A673 (cell line): ENCODE data around the gene ADI1. TPM values are rescaled to one million over a fixed set of nuclear protein-coding genes. Genes with fewer than 3 reads are reported as not detected.

ENCODE experiments used
- BruUV-seq: library from RNA; stranded (reverse); fragments of 400-500 nt; replicated peaks from 2 replicates; lab custom pipeline; 2021; lab: Mats Ljungman, UMichigan
- CTCF ChIA-PET: fragments of 300-600 bp; sonication (Branson Sonifier 250); formaldehyde crosslinking; loops from one replicate; lab custom pipeline; 2022; ENCODE audit warnings: antibody characterized with exemption; lab: Charles Lee
- POLR2A ChIA-PET: fragments of 300-600 bp; sonication (Branson Sonifier 250); formaldehyde crosslinking; loops from one replicate; lab custom pipeline; 2022; ENCODE audit warnings: antibody characterized with exemption; ENCODE audit not compliant: low non-redundant PET; lab: Charles Lee
- DNase-seq: peaks from one replicate; pipeline ENCODE4 v3.0.0-alpha.2; 2015; ENCODE audit warnings: low spot score
- H3K27ac ChIP-seq: fragments of 200-600 bp; sonication (generic); 2 replicates; pipeline ENCODE4 v1.5.1; 2016; ENCODE audit warnings: mixed run types, low read depth, mild to moderate bottlenecking, mixed read lengths, antibody characterized with exemption, low read length; ENCODE audit not compliant: poor library complexity, severe bottlenecking
- H3K27me3 ChIP-seq: fragments of 200-600 bp; sonication (generic); replicated peaks from 2 replicates; pipeline ENCODE4 v1.6.1; 2017; ENCODE audit warnings: mixed run types, low read depth, mild to moderate bottlenecking, mixed read lengths, antibody characterized with exemption, low read length; ENCODE audit not compliant: insufficient read depth, poor library complexity
- H3K36me3 ChIP-seq: fragments of 200-600 bp; sonication (generic); 2 replicates; pipeline ENCODE4 v1.6.1; 2016; ENCODE audit warnings: mixed run types, mild to moderate bottlenecking, mixed read lengths, antibody characterized with exemption, low read length; ENCODE audit not compliant: insufficient read depth, poor library complexity, severe bottlenecking
- H3K4me1 ChIP-seq: fragments of 200-600 bp; sonication (generic); 2 replicates; pipeline ENCODE4 v1.6.1; 2017; ENCODE audit warnings: mixed run types, mild to moderate bottlenecking, mixed read lengths, antibody characterized with exemption, low read length; ENCODE audit not compliant: insufficient read depth, poor library complexity, severe bottlenecking
- H3K4me3 ChIP-seq: fragments of 200-600 bp; sonication (generic); 2 replicates; pipeline ENCODE4 v1.5.1; 2016; ENCODE audit warnings: low read depth, mixed run types, mild to moderate bottlenecking, mixed read lengths, low read length; ENCODE audit not compliant: poor library complexity, severe bottlenecking
- H3K9me3 ChIP-seq: fragments of 200-600 bp; sonication (generic); 2 replicates; pipeline ENCODE4 v1.6.1; 2016; ENCODE audit warnings: mixed run types, low read depth, mild to moderate bottlenecking, mixed read lengths, antibody characterized with exemption, low read length; ENCODE audit not compliant: poor library complexity, severe bottlenecking
- CTCF ChIP-seq: fragments of 300-800, 200-600 bp; sonication (generic); conservative IDR thresholded peaks from 2 replicates; pipeline ENCODE4 v1.5.1; 2017; ENCODE audit warnings: low read depth, mild to moderate bottlenecking, antibody characterized with exemption, low read length, moderate library complexity, mixed read lengths
- EZH2 ChIP-seq: fragments of 200-600 bp; sonication (generic); IDR thresholded peaks from 2 replicates; pipeline ENCODE4 v1.6.1; 2017; ENCODE audit warnings: borderline replicate concordance, low read depth, mild to moderate bottlenecking, mixed read lengths, antibody characterized with exemption, low read length; ENCODE audit not compliant: poor library complexity, severe bottlenecking
- intact Hi-C: fragments of 100-400 bp; cut with micrococcal nuclease; formaldehyde crosslinking; loops from one replicate; pipeline ENCODE4 v1.10.0; 2022; ENCODE audit not compliant: unreplicated experiment
- total RNA-seq: library from RNA; stranded (reverse); gene quantifications from 2 replicates; pipeline ENCODE4 v1.2.3, GENCODE V29; 2021

The ADI1 gene
- total RNA-seq, 1 experiment from 2014 or later, result 68.3 TPM

- no peaks in the 10 kb centered on the region for H3K27me3 ChIP-seq
- no TSS peak for BruUV-seq
- POLR2A ChIA-PET, result no interaction called here
Measured at GRCh38 chr2:3504741-3505140, 14.6 kb downstream of the ADI1 start.

GRCh38 chr2:3503483-3503882 lies 15.8 kb downstream of the ADI1 start:
- no TSS peak for BruUV-seq
- POLR2A ChIA-PET, result no interaction called here
- no peak for DNase-seq

More at GRCh38 chr2:3504741-3505140, 14.6 kb downstream of the ADI1 start:
- Histone ChIP-seq H3K4me3 (no peak overlapping the region), H3K36me3 (no peaks in the 10 kb centered on the region), H3K27ac (no peak overlapping the region), H3K9me3 (no peaks in the 10 kb centered on the region), H3K4me1 (no peaks in the 10 kb centered on the region)
- no peak for TF ChIP-seq EZH2
- TF ChIP-seq CTCF, result no peak
- DNase-seq, result no peak
- CTCF ChIA-PET, result no interaction called here
- intact Hi-C loops, result no loop called here

GRCh38 chr2:3503046-3503445 lies 16.3 kb downstream of the ADI1 start:
- ChIA-PET POLR2A (no interaction called here), CTCF (interaction anchor here (0.7 kb wide), 1 partner anchor 1036 kb away, joined by 12 read pairs; no protein-coding TSS in a partner anchor)
- Histone ChIP-seq H3K4me1 (no peaks in the 10 kb centered on the region), H3K4me3 (no peak overlapping the region), H3K9me3 (no peaks in the 10 kb centered on the region), H3K27ac (no peak overlapping the region), H3K36me3 (peaks cover 3% of the 10 kb centered on the region), H3K27me3 (no peaks in the 10 kb centered on the region)
- no peak for DNase-seq
- intact Hi-C loops, result no loop called here
- TF ChIP-seq CTCF (no peak), EZH2 (no peak)
- BruUV-seq, result no TSS peak

More at GRCh38 chr2:3503483-3503882, 15.8 kb downstream of the ADI1 start:
- CTCF ChIA-PET, result interaction anchor here (0.7 kb wide), 1 partner anchor 1037 kb away, joined by 12 read pairs; no protein-coding TSS in a partner anchor
- no peaks in the 10 kb centered on the region for H3K4me1 ChIP-seq
- H3K27ac ChIP-seq, result no peak overlapping the region
- intact Hi-C loops, result no loop called here
- no peaks in the 10 kb centered on the region for H3K27me3 ChIP-seq
- H3K36me3 ChIP-seq, result peaks cover 3% of the 10 kb centered on the region
- no peaks in the 10 kb centered on the region for H3K9me3 ChIP-seq
- no peak overlapping the region for H3K4me3 ChIP-seq
- no peak for TF ChIP-seq EZH2
- no peak for TF ChIP-seq CTCF
